ENCODE measurements around the gene IGSF10.

The IGSF10 gene

GRCh38 chr3:151423091-151423490 is 37.8 kb downstream of the IGSF10 start:
- DNase-seq (ENCODE audit: low read depth in 2 of 2), result no peak

GRCh38 chr3:151421938-151422337 is 38.9 kb downstream of the IGSF10 start:
- no peak for DNase-seq (ENCODE audit: low read depth in 2 of 2)

- DNase-seq (ENCODE audit: low read depth in 2 of 2), result no peak
Observed at GRCh38 chr3:151419806-151420205, 41.1 kb downstream of the IGSF10 start.

GRCh38 chr3:151415289-151415688 is 45.6 kb downstream of the IGSF10 start:
- DNase-seq (ENCODE audit: low read depth in 2 of 2), result no peak

DNA sequence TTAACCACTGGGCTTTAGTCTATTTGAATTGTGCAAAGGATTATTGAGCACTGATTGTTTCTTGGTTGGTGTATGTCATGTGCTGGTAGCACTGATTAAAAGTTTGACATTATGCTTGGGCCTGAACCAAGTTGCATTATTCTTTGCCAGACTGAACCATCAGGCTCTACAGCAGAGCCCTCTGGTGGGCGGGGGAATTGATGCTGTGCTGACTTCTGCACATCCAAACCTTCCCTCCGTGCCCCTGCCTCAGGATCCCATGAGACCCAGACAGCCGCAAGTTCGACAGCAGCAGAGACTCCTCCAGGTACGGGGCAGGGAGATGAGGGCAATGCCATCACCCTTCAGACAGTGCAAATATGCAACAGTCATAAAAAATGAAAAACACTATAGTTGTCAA is 47.9 kb downstream of the IGSF10 start:
- DNase-seq (ENCODE audit: low read depth in 2 of 2), result no peak
